Measurements from ENCODE around the gene SMOC2. TPM values are rescaled to one million over a fixed set of nuclear protein-coding genes. Genes with fewer than 3 reads are reported as not detected.
A peak's percentile ranks its signal among the peaks of the same experiment; 100 is the strongest.

Gene SMOC2
- total and polyA plus RNA-seq, 2 of the 13 experiments (the other 11 are each of a cell fraction or from before 2014, with no cell fraction given) = not detected

- H4K20me1 ChIP-seq (ENCODE audit: insufficient read depth, low read length) = no peaks in the 10 kb centered on the region
- no peak overlapping the region for H3K4me2 ChIP-seq (ENCODE audit: low read depth, low read length)
- no peaks in the 10 kb centered on the region for H3K36me3 ChIP-seq (replicated peaks in 1 of 2; ENCODE audit: control insufficient read depth in 1 of 2, insufficient read depth in 2 of 2, low read length in 2 of 2)
- ATAC-seq (no peak), DNase-seq (ENCODE audit: low spot score) (no peak), FAIRE-seq (no peak)
- intact Hi-C loops (cut with micrococcal nuclease; ENCODE audit: unreplicated experiment) (no loop called here), in situ Hi-C loops (cut with HindIII; ENCODE audit: extremely low pct_ligation_motif_present, low pct_unique_long_range_greater_than_20kb) (no loop called here)
- ChIA-PET CTCF (ENCODE audit: low intra/inter-chr PET ratio, low total read pairs) (no interaction called here), POLR2A (no interaction called here)
- H3K27me3 ChIP-seq (ENCODE audit: control insufficient read depth in 1 of 2, insufficient read depth in 2 of 2, low read length in 2 of 2) = peaks cover 3 to 27% of the 10 kb centered on the region in 2 experiments; a peak in 4 of 5 replicates
- no peak overlapping the region for H3K27ac ChIP-seq (ENCODE audit: extremely low read length, insufficient read depth, low read length)
- H3K79me2 ChIP-seq (ENCODE audit: insufficient read depth, low read length) = no peaks in the 10 kb centered on the region
- no TSS peak for BruUV-seq (replicated peaks)
- H3K9me3 ChIP-seq (ENCODE audit: low read length) = no peaks in the 10 kb centered on the region
- WGBS (ENCODE audit: low lambda C conversion rate) = 3% methylated on average over 11 of the region's 11 CpGs
- no peaks in the 10 kb centered on the region for H3K4me1 ChIP-seq (ENCODE audit: insufficient read depth, low read length)
- no peak overlapping the region for H3K4me3 ChIP-seq (replicated peaks in 1 of 3; ENCODE audit: insufficient read depth in 1 of 3, low read depth in 2 of 3, low read length in 3 of 3)
- H2AFZ ChIP-seq (ENCODE audit: low read length) = no peak overlapping the region
- no peak overlapping the region for H3K9ac ChIP-seq (ENCODE audit: insufficient read depth, low read depth, low read length)
- TF ChIP-seq TRIM22 (IDR thresholded peaks at IDR 0.05) (peak; percentile 52; the same call in 1 of the 2 replicates), IKZF1 (IDR thresholded peaks at IDR 0.05) (peak; percentile 79; the same call in 1 of the 2 replicates), ZNF282 (IDR thresholded peaks at IDR 0.05; ENCODE audit: partially characterized antibody) (peak; percentile 10), LCORL (IDR thresholded peaks at IDR 0.05) (peak; percentile 41; the same call in 1 of the 2 replicates), LCORL (CRISPR knock-in tag; IDR thresholded peaks at IDR 0.05) (no peak), FOXP1 (IDR thresholded peaks at IDR 0.05) (peak; percentile 26; the same call in 1 of the 2 replicates), FOXP1 (CRISPR knock-in tag; IDR thresholded peaks at IDR 0.05) (no peak), ZNF281 (CRISPR knock-in tag; IDR thresholded peaks at IDR 0.05; ENCODE audit: borderline replicate concordance) (no peak), ATAD3A (CRISPR knock-in tag; IDR thresholded peaks at IDR 0.05) (no peak), FOXK2 (IDR thresholded peaks at IDR 0.05) (peak; percentile 48), ZNF337 (CRISPR knock-in tag; IDR thresholded peaks at IDR 0.05; ENCODE audit: borderline replicate concordance, low read depth) (no peak), ZNF784 (CRISPR knock-in tag; IDR thresholded peaks at IDR 0.05; ENCODE audit: borderline replicate concordance) (no peak), FLYWCH1 (CRISPR knock-in tag; IDR thresholded peaks at IDR 0.05) (no peak), ZNF180 (CRISPR knock-in tag; IDR thresholded peaks at IDR 0.05; ENCODE audit: borderline replicate concordance, low read depth) (no peak), ATF7 (IDR thresholded peaks at IDR 0.05) (peak; percentile 1; the same call in 1 of the 2 replicates), ATF7 (CRISPR knock-in tag; IDR thresholded peaks at IDR 0.05) (no peak), ZNF562 (CRISPR knock-in tag; IDR thresholded peaks at IDR 0.05; ENCODE audit: borderline replicate concordance) (no peak), AKAP8 (CRISPR knock-in tag; IDR thresholded peaks at IDR 0.05) (no peak), JUNB (CRISPR knock-in tag; IDR thresholded peaks at IDR 0.05; ENCODE audit: borderline replicate concordance) (no peak), CREB1 (IDR thresholded peaks at IDR 0.05) (peak; percentile 86), CREB1 (CRISPR knock-in tag; IDR thresholded peaks at IDR 0.05) (no peak)
Measured at GRCh38 chr6:168715643-168716481, 274.9 kb downstream of the SMOC2 start.

Measured in HepG2 (cell line).